SK-N-SH (cell line): Measurements from ENCODE around the gene ZMYND19. TPM values are rescaled to one million over a fixed set of nuclear protein-coding genes. Genes with fewer than 3 reads are reported as not detected.
A peak's percentile ranks its signal among the peaks of the same experiment; 100 is the strongest.
"Not testable (repeated sequence)": the region's sequence is repeated elsewhere in the genome, so short reads cannot be mapped to it uniquely, and the experiment has no call there.

Experiments
- CTCF ChIA-PET: fragments of 300-600, 350-600 bp; formaldehyde crosslinking; extraction: SDS; loops from one replicate; lab custom pipeline; 2021; lab: Yijun Ruan, JAX
- POLR2A ChIA-PET: fragments of 350-600 bp; sonication (Branson Sonifier 250); formaldehyde crosslinking; extraction: SDS; loops from one replicate; lab custom pipeline; 2020; ENCODE audit warnings: antibody characterized with exemption, inconsistent platforms; lab: Yijun Ruan, JAX
- DNase-seq: peaks from one replicate; pipeline ENCODE4 v3.0.0; 2012
- H2AFZ ChIP-seq: fragments of 200-600 bp; sonication (generic); 2 replicates; pipeline ENCODE4 v1.8.1; 2016; ENCODE audit warnings: antibody characterized with exemption, mild to moderate bottlenecking, low read depth
- H3F3A ChIP-seq: fragments of 200-600 bp; sonication (generic); replicated peaks from 2 replicates; pipeline ENCODE3; 2016; ENCODE audit warnings: antibody characterized with exemption, mild to moderate bottlenecking; ENCODE audit not compliant: insufficient read depth
- H3K27ac ChIP-seq, 2 experiments: fragments of 200-500 bp in 1 of 2; fragments of 200-600 bp in 1 of 2; sonication (Bioruptor generic) in 1 of 2; sonication (generic), shearing (Covaris generic) in 1 of 2; 2 replicates each; pipeline versions ENCODE4 v1.5.1 to v1.6.1; 2014 to 2016; ENCODE audit warnings: low read depth in 2 of 2, inconsistent platforms in 1 of 2, low read length in 1 of 2, mild to moderate bottlenecking in 1 of 2, mixed read lengths in 1 of 2
- H3K27me3 ChIP-seq: fragments of 200-600 bp; sonication (generic), shearing (Covaris generic); 2 replicates; pipeline ENCODE4 v1.6.1; 2016; ENCODE audit warnings: mixed run types; ENCODE audit not compliant: insufficient read depth
- H3K36me3 ChIP-seq, 2 experiments: fragments of 200-500 bp in 1 of 2; fragments of 200-600 bp in 1 of 2; sonication (Bioruptor generic) in 1 of 2; sonication (generic) in 1 of 2; replicated peaks in 1 of 2; 2 replicates each; pipeline versions ENCODE3 to v1.5.1; 2014 to 2016; ENCODE audit warnings: low read length in 1 of 2, mild to moderate bottlenecking in 1 of 2; ENCODE audit not compliant: insufficient read depth in 2 of 2, control insufficient read depth in 1 of 2
- H3K4me1 ChIP-seq, 2 experiments: fragments of 200-500 bp in 1 of 2; fragments of 200-600 bp in 1 of 2; sonication (Bioruptor generic) in 1 of 2; sonication (generic), shearing (Covaris generic) in 1 of 2; 2 replicates each; pipeline versions ENCODE4 v1.5.1 to v1.6.1; 2014 to 2016; ENCODE audit warnings: low read depth in 1 of 2, low read length in 1 of 2, mixed run types in 1 of 2; ENCODE audit not compliant: insufficient read depth in 2 of 2, control insufficient read depth in 1 of 2
- H3K4me2 ChIP-seq: fragments of 200-600 bp; sonication (generic), shearing (Covaris generic); 2 replicates; pipeline ENCODE4 v1.6.1; 2017; ENCODE audit warnings: mixed run types
- H3K4me3 ChIP-seq, 2 experiments: fragments of 200-500 bp in 1 of 2; fragments of 200-600 bp in 1 of 2; sonication (Bioruptor generic) in 1 of 2; sonication (generic), shearing (Covaris generic) in 1 of 2; 2 replicates each; pipeline versions ENCODE4 v1.5.1 to v1.8.1; 2014 to 2016; ENCODE audit warnings: low read depth in 2 of 2, inconsistent platforms in 1 of 2, low read length in 1 of 2, mild to moderate bottlenecking in 1 of 2, mixed read lengths in 1 of 2, moderate library complexity in 1 of 2
- H3K79me2 ChIP-seq: fragments of 200-600 bp; sonication (generic); 2 replicates; pipeline ENCODE4 v1.8.1; 2017; ENCODE audit warnings: mild to moderate bottlenecking; ENCODE audit not compliant: insufficient read depth
- H3K9ac ChIP-seq: fragments of 200-600 bp; sonication (generic); 2 replicates; pipeline ENCODE4 v1.6.1; 2017; ENCODE audit warnings: mixed run types
- H3K9me2 ChIP-seq: fragments of 200-600 bp; sonication (generic); 2 replicates; pipeline ENCODE4 v1.6.1; 2017; ENCODE audit warnings: mixed run types
- H3K9me3 ChIP-seq: fragments of 200-600 bp; sonication (generic); 2 replicates; pipeline ENCODE4 v1.6.1; 2017; ENCODE audit warnings: mixed run types, mild to moderate bottlenecking, moderate library complexity
- H4K20me1 ChIP-seq: fragments of 200-600 bp; sonication (generic); 2 replicates; pipeline ENCODE4 v1.6.1; 2017; ENCODE audit warnings: mild to moderate bottlenecking, mixed run types; ENCODE audit not compliant: insufficient read depth
- ELF1 ChIP-seq: IDR thresholded peaks from 2 replicates; pipeline ENCODE4 v1.4.0; 2012
- FOSL2 ChIP-seq: IDR thresholded peaks from 2 replicates; pipeline ENCODE4 v1.4.0; 2012; ENCODE audit warnings: low read depth, mild to moderate bottlenecking, moderate library complexity, borderline replicate concordance
- FOXJ3 ChIP-seq: sonication (generic); formaldehyde crosslinking; IDR thresholded peaks from 2 replicates; pipeline ENCODE4 v1.5.1; 2020; ENCODE audit warnings: mild to moderate bottlenecking, missing genetic modification reagents
- GATA2 ChIP-seq: sonication (generic); formaldehyde crosslinking; IDR thresholded peaks from 2 replicates; pipeline ENCODE4 v1.5.0; 2020; ENCODE audit warnings: mild to moderate bottlenecking, missing genetic modification reagents
- MXI1 ChIP-seq: IDR thresholded peaks from 2 replicates; pipeline ENCODE4 v1.6.1; 2012; ENCODE audit warnings: mild to moderate bottlenecking, low read depth, low read length, improper control_type of control experiment
- NRF1 ChIP-seq: IDR thresholded peaks from 2 replicates; pipeline ENCODE4 v1.6.1; 2012; ENCODE audit warnings: low read depth, mild to moderate bottlenecking, low read length
- POLR2AphosphoS5 ChIP-seq: IDR thresholded peaks from 2 replicates; pipeline ENCODE4 v1.6.1; 2012; ENCODE audit warnings: low read depth, low read length
- RFX5 ChIP-seq: IDR thresholded peaks from 2 replicates; pipeline ENCODE4 v1.6.1; 2012; ENCODE audit warnings: mild to moderate bottlenecking, improper control_type of control experiment, low read length
- SIN3A ChIP-seq: IDR thresholded peaks from 2 replicates; pipeline ENCODE4 v1.6.1; 2012; ENCODE audit warnings: low read depth, mild to moderate bottlenecking, low read length, moderate library complexity, borderline replicate concordance
- TCF12 ChIP-seq: IDR thresholded peaks from 2 replicates; pipeline ENCODE4 v1.4.0; 2012
- TEAD4 ChIP-seq: IDR thresholded peaks from 2 replicates; pipeline ENCODE4 v1.4.0; 2012; ENCODE audit warnings: mild to moderate bottlenecking, borderline replicate concordance; ENCODE audit not compliant: insufficient read depth
- YY1 ChIP-seq: IDR thresholded peaks from 2 replicates; pipeline ENCODE4 v1.4.0; 2012; ENCODE audit warnings: low read depth, mild to moderate bottlenecking
- WGBS: methylation state at CpG from one replicate; pipeline ENCODE4 v1.1.6; 2017; ENCODE audit warnings: low lambda C conversion rate; 5-methylcytosine and 5-hydroxymethylcytosine counted together
- polyA plus RNA-seq, 3 experiments: library from polyadenylated mRNA; depleted of rRNA; stranded (reverse); fragments of >200 nt; gene quantifications; 2 replicates each; pipeline ENCODE4 v1.2.3, GENCODE V29; 2012
- small RNA-seq, 7 experiments: library from RNA; depleted of rRNA; stranded (forward); fragments of <200 nt; gene quantifications; one replicate each; pipeline ENCODE3, GENCODE V24; 2012
- TF ChIP-seq, protein P1 (sequence below): fragments of 150-350 bp; IDR thresholded peaks from 2 replicates; pipeline ENCODE4 v1.6.1; 2017; ENCODE audit warnings: antibody characterized with exemption, low read length, low read depth, borderline replicate concordance

Gene ZMYND19
- polyA plus RNA-seq, 1 of the 3 experiments (the other 2 are of a cell fraction), result 43.1 TPM

DNA sequence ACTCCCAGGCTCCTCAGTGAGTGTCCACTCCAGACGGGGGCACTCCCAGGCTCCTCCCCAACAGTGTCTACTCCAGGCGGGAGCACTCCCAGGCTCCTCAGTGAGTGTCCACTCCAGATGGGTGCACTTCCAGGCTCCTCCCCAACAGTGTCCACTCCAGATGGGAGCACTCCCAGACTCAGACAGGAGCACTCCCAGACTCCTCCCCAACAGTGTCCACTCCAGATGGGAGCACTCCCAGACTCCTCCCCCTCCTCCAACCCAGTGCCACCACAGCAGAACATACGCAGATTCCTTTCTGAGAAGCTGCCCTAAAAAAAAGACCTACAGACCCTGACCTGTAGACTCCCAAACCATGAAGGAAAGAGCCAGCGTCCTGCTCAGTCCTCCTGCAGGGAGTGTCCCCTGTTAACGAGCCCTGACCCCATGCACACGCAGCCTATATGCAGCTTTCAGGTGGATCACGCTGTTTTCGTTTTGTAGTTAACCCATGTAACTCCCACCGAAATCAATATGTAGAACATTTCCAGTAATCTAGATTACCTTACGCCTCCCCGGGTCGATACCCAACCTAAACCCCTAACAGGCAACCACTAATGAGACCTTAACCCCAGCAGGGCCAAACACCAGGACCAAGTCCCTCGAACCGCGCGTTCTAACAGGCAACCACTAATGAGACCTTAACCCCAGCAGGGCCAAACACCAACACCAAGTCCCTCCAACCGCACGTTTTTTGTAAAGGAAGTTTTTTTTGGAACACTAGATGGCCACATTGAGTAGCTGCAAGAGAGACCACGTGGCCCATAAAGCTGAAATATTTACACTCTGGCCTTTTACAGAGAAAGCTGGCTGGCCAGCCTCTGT lies 55.8 kb downstream of the ZMYND19 start (continued):
- no peak for TF ChIP-seq TEAD4
- TF ChIP-seq POLR2AphosphoS5, result no peak
- TF ChIP-seq TCF12, result no peak
- no peak for TF ChIP-seq FOSL2
- peak; percentile 97 for TF ChIP-seq MXI1
- no peak for TF ChIP-seq GATA2 (CRISPR knock-in tag)
- no peak for TF ChIP-seq YY1
- no peak for TF ChIP-seq NRF1
- TF ChIP-seq SIN3A, result peak; percentile 32; the same call in 1 of the 2 replicates
- no peak for TF ChIP-seq ELF1
- TF ChIP-seq, protein P1, sequence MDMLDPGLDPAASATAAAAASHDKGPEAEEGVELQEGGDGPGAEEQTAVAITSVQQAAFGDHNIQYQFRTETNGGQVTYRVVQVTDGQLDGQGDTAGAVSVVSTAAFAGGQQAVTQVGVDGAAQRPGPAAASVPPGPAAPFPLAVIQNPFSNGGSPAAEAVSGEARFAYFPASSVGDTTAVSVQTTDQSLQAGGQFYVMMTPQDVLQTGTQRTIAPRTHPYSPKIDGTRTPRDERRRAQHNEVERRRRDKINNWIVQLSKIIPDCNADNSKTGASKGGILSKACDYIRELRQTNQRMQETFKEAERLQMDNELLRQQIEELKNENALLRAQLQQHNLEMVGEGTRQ, result peak; percentile 60; the same call in 1 of the 2 replicates
- TF ChIP-seq FOXJ3 (CRISPR knock-in tag), result no peak
- TF ChIP-seq RFX5, result no peak

DNA sequence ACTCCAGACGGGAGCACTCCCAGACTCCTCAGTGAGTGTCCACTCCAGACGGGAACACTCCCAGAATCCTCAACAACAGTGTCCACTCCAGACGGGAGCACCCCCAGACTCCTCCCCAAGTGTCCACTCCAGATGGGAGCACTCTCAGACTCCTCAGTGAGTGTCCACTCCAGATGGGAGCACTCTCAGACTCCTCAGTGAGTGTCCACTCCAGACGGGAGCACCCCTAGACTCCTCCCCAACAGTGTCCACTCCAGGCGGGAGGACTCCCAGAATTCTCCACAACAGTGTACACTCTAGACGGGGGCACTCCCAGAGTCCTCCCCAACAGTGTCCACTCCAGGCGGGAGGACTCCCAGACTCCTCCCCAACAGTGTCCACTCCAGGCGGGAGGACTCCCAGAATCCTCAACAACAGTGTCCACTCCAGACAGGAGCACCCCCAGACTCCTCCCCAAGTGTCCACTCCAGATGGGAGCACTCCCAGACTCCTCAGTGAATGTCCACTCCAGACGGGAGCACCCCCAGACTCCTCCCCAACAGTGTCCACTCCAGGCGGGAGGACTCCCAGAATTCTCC lies 57.3 kb downstream of the ZMYND19 start:
- H3K36me3 ChIP-seq, H3K4me3 ChIP-seq, POLR2A ChIA-PET, DNase-seq, H3K4me2 ChIP-seq, H3K27ac ChIP-seq, H3K9ac ChIP-seq, H4K20me1 ChIP-seq, H3K9me3 ChIP-seq, H3K4me1 ChIP-seq, H3K9me2 ChIP-seq, CTCF ChIA-PET, H3K27me3 ChIP-seq, H3K79me2 ChIP-seq, H2AFZ ChIP-seq, H3F3A ChIP-seq: not testable (repeated sequence)
- WGBS, result 80% methylated on average over 1 of the region's 10 CpGs

Small RNA genes lying within 50 kb of the gene (small RNA-seq; reads per million reads assigned to genes)
- gene RF00017, result 0 reads per million in 7 experiments

Other genes starting within 250 kb of the ZMYND19 start
- gene EXD3, start 167.3 kb downstream of the ZMYND19 start, polyA plus RNA-seq (2012; rRNA removed), result 11.5 and 14.2 TPM in 2 replicates
- gene NOXA1, start 167.1 kb downstream of the ZMYND19 start, polyA plus RNA-seq (2012; rRNA removed), result 0.39 and 0.67 TPM in 2 replicates
- gene ENTPD8, start 149.2 kb downstream of the ZMYND19 start, polyA plus RNA-seq (2012; rRNA removed), result 0.18 and 0.30 TPM in 2 replicates
- gene NSMF, start 131.2 kb downstream of the ZMYND19 start, polyA plus RNA-seq (2012; rRNA removed), result 58.6 and 58.8 TPM in 2 replicates
- 0.88 and 0.99 TPM in 2 replicates for gene PNPLA7, start 40.1 kb downstream of the ZMYND19 start, polyA plus RNA-seq (2012; rRNA removed)
- gene MRPL41, start 38.6 kb downstream of the ZMYND19 start, polyA plus RNA-seq (2012; rRNA removed), result 39.4 and 58.9 TPM in 2 replicates
- 59.9 and 84.3 TPM in 2 replicates for gene DPH7, start 11.6 kb downstream of the ZMYND19 start, polyA plus RNA-seq (2012; rRNA removed)
- 49.7 and 54.8 TPM in 2 replicates for gene ARRDC1, start 15.2 kb upstream of the ZMYND19 start, polyA plus RNA-seq (2012; rRNA removed)
- gene EHMT1, start 28.5 kb upstream of the ZMYND19 start, polyA plus RNA-seq (2012; rRNA removed), result 38.3 and 39.5 TPM in 2 replicates